Transverse colon (tissue), 4 donors: ENCODE measurements around the gene XKR3. TPM values are rescaled to one million over a fixed set of nuclear protein-coding genes. Genes with fewer than 3 reads are reported as not detected.

Source experiments
- DNase-seq: peaks from one replicate; pipeline ENCODE4 v3.0.0-alpha.2; 2019
- H3K27ac ChIP-seq, 4 donors: fragments of 200-600 bp; sonication (generic); 2 replicates each; pipeline ENCODE4 v1.5.1; 2016 to 2018; ENCODE audit warnings: inconsistent platforms in 4 of 4
- H3K27me3 ChIP-seq: fragments of 200-600 bp; sonication (generic); 2 replicates; pipeline ENCODE4 v1.5.1; 2017; ENCODE audit warnings: inconsistent platforms
- H3K36me3 ChIP-seq, 4 donors: fragments of 200-600 bp; sonication (generic); 2 replicates each; pipeline ENCODE4 v1.5.1; 2017 to 2019; ENCODE audit warnings: inconsistent platforms in 4 of 4
- H3K4me1 ChIP-seq, 4 donors: fragments of 200-600 bp; sonication (generic); 2 replicates each; pipeline ENCODE4 v1.5.1; 2017 to 2020; ENCODE audit warnings: inconsistent platforms in 4 of 4
- H3K4me3 ChIP-seq, 4 donors: fragments of 200-600 bp; sonication (generic); 1 replicate in 1 of 4; 2 replicates in 3 of 4; pipeline versions ENCODE4 v1.5.1 to v1.6.1; 2017 to 2019; ENCODE audit warnings: inconsistent platforms in 4 of 4
- H3K9me3 ChIP-seq, 2 donors: fragments of 200-600 bp; sonication (generic); 2 replicates each; pipeline ENCODE4 v1.5.1; 2017 to 2019; ENCODE audit warnings: inconsistent platforms in 2 of 2
- CTCF ChIP-seq, 5 experiments: fragments of 200-600 bp in 3 of 5; fragments of 450-650 bp in 2 of 5; sonication (generic) in 3 of 5; IDR thresholded peaks; 1 replicate in 2 of 5; 2 replicates in 3 of 5; pipeline ENCODE4 v1.5.1; 2016 to 2017; ENCODE audit warnings: antibody characterized with exemption in 5 of 5, inconsistent platforms in 3 of 5, mild to moderate bottlenecking in 2 of 5, moderate library complexity in 1 of 5
- EP300 ChIP-seq: sonication (generic); formaldehyde crosslinking; IDR thresholded peaks from one replicate; pipeline ENCODE4 v1.6.1; 2017; ENCODE audit warnings: antibody characterized with exemption, low read depth
- POLR2A ChIP-seq: fragments of 450-650 bp; IDR thresholded peaks from one replicate; pipeline ENCODE4 v1.6.1; 2016; ENCODE audit warnings: antibody characterized with exemption, mild to moderate bottlenecking, moderate library complexity
- POLR2AphosphoS5 ChIP-seq, 3 donors: sonication (generic); formaldehyde crosslinking; IDR thresholded peaks; one replicate each; pipeline ENCODE4 v1.6.1; 2016; ENCODE audit warnings: antibody characterized with exemption in 3 of 3
- WGBS, 2 donors: methylation state at CpG; one replicate each; pipeline ENCODE4 v1.1.5; 2018; ENCODE audit warnings: low coverage in 1 of 2; 5-methylcytosine and 5-hydroxymethylcytosine counted together
- in situ Hi-C, 4 donors: fragments of 200-750 bp; cut with MboI; loops; one replicate each; pipeline versions ENCODE4 v1.15.0 to v1.15.1; 2017; ENCODE audit warnings: low sequenced_read_pairs in 3 of 4, low pct_ligation_motif_present in 1 of 4, low pct_unique_long_range_greater_than_20kb in 1 of 4
- intact Hi-C: fragments of 100-400 bp; cut with DNase I; formaldehyde crosslinking; loops from one replicate; pipeline ENCODE4 v1.15.1; 2023; ENCODE audit warnings: low total_unique reads
- total RNA-seq, 4 donors: library from RNA; depleted of rRNA; stranded (reverse); fragments of >200 nt; gene quantifications; one replicate each; pipeline ENCODE4 v1.1.0, GENCODE V29; 2016

Gene XKR3
- total RNA-seq, 4 donors from 2014 or later, result not detected

GRCh38 chr22:16838073-16838472 is 12.9 kb upstream of the XKR3 start:
- WGBS, 2 donors, result 78 to 90% methylated on average over 3 of the region's 3 CpGs
- in situ Hi-C loops, result no loop called here

GRCh38 chr22:16834971-16835370 is 9.8 kb upstream of the XKR3 start:
- no peaks in the 10 kb centered on the region for H3K27me3 ChIP-seq
- H3K9me3 ChIP-seq, result peaks cover 0 to 5% of the 10 kb centered on the region in 2 donors
- no peak overlapping the region for H3K27ac ChIP-seq
- H3K36me3 ChIP-seq, result no peaks in the 10 kb centered on the region
- no peak for TF ChIP-seq POLR2AphosphoS5 (IDR thresholded peaks at IDR 0.05)
- no peak for TF ChIP-seq CTCF (IDR thresholded peaks at IDR 0.05)
- no peak for TF ChIP-seq EP300
- TF ChIP-seq POLR2A, result no peak
- intact Hi-C loops (no loop called here), in situ Hi-C loops (no loop called here)
- H3K4me1 ChIP-seq, result no peaks in the 10 kb centered on the region
- DNase-seq, result no peak
- H3K4me3 ChIP-seq, result no peak overlapping the region
- 84 to 85% methylated on average over 1 of the region's 1 CpG for WGBS, 2 donors

More at GRCh38 chr22:16838073-16838472, 12.9 kb upstream of the XKR3 start:
- Histone ChIP-seq H3K4me1 (no peaks in the 10 kb centered on the region), H3K4me3 (no peak overlapping the region), H3K9me3 (no peaks in the 10 kb centered on the region), H3K36me3 (no peaks in the 10 kb centered on the region), H3K27me3 (no peaks in the 10 kb centered on the region), H3K27ac (no peak overlapping the region)
- DNase-seq, result no peak
- intact Hi-C loops, result no loop called here
- TF ChIP-seq CTCF (IDR thresholded peaks at IDR 0.05), result no peak
- TF ChIP-seq POLR2AphosphoS5 (IDR thresholded peaks at IDR 0.05), result no peak
- TF ChIP-seq EP300, result no peak
- no peak for TF ChIP-seq POLR2A

GRCh38 chr22:16831257-16831656 is 6.0 kb upstream of the XKR3 start:
- intact Hi-C loops, result no loop called here
- H3K4me3 ChIP-seq, result no peak overlapping the region
- no peaks in the 10 kb centered on the region for H3K36me3 ChIP-seq
- H3K27me3 ChIP-seq, result no peaks in the 10 kb centered on the region
- no peak overlapping the region for H3K27ac ChIP-seq
- no peak for TF ChIP-seq POLR2AphosphoS5 (IDR thresholded peaks at IDR 0.05)
- no peak for TF ChIP-seq EP300
- TF ChIP-seq CTCF (IDR thresholded peaks at IDR 0.05), result no peak
- TF ChIP-seq POLR2A, result no peak
- H3K9me3 ChIP-seq, result peaks cover 0 to 5% of the 10 kb centered on the region in 2 donors
- 80 to 81% methylated on average over 3 to 5 of the region's 5 CpGs for WGBS, 2 donors
- in situ Hi-C loops, result no loop called here
- no peak for DNase-seq
- no peaks in the 10 kb centered on the region for H3K4me1 ChIP-seq

- Histone ChIP-seq H3K27ac (no peak overlapping the region), H3K4me3 (no peak overlapping the region), H3K9me3 (peaks cover 0 to 5% of the 10 kb centered on the region in 2 donors), H3K36me3 (no peaks in the 10 kb centered on the region), H3K27me3 (no peaks in the 10 kb centered on the region), H3K4me1 (no peaks in the 10 kb centered on the region)
- intact Hi-C loops (no loop called here), in situ Hi-C loops (no loop called here)
- WGBS, 2 donors, result 68 to 87% methylated on average over 3 of the region's 3 CpGs
- no peak for DNase-seq
- TF ChIP-seq POLR2A, result no peak
- no peak for TF ChIP-seq EP300
- TF ChIP-seq POLR2AphosphoS5 (IDR thresholded peaks at IDR 0.05), result no peak
- no peak for TF ChIP-seq CTCF (IDR thresholded peaks at IDR 0.05)
Observed at GRCh38 chr22:16829985-16830384, 4.8 kb upstream of the XKR3 start.
